ENCODE measurements around the gene NDNF. TPM values are rescaled to one million over a fixed set of nuclear protein-coding genes. Genes with fewer than 3 reads are reported as not detected.

NDNF gene
- total and polyA plus RNA-seq, 7 donors: 1.2 to 11.1 (median 3.8) TPM

DNA sequence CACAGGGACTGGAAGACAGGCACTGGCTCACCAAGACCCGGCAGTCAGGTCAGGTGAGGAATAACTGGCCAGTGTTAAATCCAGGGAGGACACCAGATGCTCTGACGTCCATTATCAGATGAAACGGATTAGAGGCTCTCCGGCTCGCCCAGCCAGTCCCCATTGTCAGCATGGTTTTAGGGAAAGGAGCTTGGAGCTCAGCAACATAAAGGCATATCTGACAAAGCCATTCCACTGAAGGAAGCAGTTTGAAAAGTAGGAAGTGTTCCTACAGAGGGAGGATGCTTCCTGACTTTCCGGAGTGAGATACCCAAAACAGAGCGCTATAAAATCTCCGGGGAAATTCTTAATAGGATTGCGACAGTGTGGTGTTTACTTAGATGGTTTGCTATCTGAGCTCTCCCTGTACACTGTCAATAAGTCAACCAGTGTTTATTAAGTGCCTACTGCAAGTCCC lies 14.8 kb downstream of the NDNF start:
- no peaks in the 10 kb centered on the region for H3K4me1 ChIP-seq
- WGBS, 2 donors: 39 to 48% methylated on average over 9 of the region's 9 CpGs
- H3K4me3 ChIP-seq: no peak overlapping the region
- intact Hi-C loops (cut with DNase I): no loop called here
- TF ChIP-seq POLR2AphosphoS5 (IDR thresholded peaks at IDR 0.05): no peak
- TF ChIP-seq POLR2A (IDR thresholded peaks at IDR 0.05): no peak
- no peak for TF ChIP-seq EP300 (IDR thresholded peaks at IDR 0.05)
- TF ChIP-seq, protein P1, sequence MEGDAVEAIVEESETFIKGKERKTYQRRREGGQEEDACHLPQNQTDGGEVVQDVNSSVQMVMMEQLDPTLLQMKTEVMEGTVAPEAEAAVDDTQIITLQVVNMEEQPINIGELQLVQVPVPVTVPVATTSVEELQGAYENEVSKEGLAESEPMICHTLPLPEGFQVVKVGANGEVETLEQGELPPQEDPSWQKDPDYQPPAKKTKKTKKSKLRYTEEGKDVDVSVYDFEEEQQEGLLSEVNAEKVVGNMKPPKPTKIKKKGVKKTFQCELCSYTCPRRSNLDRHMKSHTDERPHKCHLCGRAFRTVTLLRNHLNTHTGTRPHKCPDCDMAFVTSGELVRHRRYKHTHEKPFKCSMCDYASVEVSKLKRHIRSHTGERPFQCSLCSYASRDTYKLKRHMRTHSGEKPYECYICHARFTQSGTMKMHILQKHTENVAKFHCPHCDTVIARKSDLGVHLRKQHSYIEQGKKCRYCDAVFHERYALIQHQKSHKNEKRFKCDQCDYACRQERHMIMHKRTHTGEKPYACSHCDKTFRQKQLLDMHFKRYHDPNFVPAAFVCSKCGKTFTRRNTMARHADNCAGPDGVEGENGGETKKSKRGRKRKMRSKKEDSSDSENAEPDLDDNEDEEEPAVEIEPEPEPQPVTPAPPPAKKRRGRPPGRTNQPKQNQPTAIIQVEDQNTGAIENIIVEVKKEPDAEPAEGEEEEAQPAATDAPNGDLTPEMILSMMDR (IDR thresholded peaks at IDR 0.05): no peak
- DNase-seq: no peak
- no peaks in the 10 kb centered on the region for H3K27me3 ChIP-seq
- H3K27ac ChIP-seq: no peak overlapping the region
- H3K9me3 ChIP-seq: no peaks in the 10 kb centered on the region
- H3K36me3 ChIP-seq: no peaks in the 10 kb centered on the region

DNA sequence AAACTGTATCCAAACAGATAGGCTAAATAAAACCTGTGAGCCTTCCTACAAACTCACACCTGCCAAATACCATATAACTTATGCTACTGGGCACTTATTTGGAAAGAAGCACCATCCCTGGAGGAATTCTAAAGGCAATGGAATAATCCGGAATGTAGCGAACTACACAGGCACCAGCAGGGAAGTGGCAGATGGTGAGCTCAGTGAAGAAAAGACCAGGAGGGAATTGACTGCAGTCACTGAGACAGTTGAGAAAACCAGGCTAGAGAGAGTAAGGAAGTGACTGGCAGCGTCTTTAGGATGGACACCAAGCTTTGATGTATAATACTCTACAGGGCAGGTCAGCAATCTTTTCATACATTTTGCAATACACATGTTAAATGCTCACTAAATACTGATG lies 16.3 kb downstream of the NDNF start:
- Histone ChIP-seq H3K4me1 (no peaks in the 10 kb centered on the region), H3K4me3 (no peak overlapping the region), H3K27ac (no peak overlapping the region), H3K27me3 (no peaks in the 10 kb centered on the region), H3K36me3 (no peaks in the 10 kb centered on the region), H3K9me3 (no peaks in the 10 kb centered on the region)
- DNase-seq: no peak
- no peak for TF ChIP-seq POLR2A (IDR thresholded peaks at IDR 0.05)
- 88 to 93% methylated on average over 3 of the region's 3 CpGs for WGBS, 2 donors
- intact Hi-C loops (cut with DNase I): no loop called here

DNA sequence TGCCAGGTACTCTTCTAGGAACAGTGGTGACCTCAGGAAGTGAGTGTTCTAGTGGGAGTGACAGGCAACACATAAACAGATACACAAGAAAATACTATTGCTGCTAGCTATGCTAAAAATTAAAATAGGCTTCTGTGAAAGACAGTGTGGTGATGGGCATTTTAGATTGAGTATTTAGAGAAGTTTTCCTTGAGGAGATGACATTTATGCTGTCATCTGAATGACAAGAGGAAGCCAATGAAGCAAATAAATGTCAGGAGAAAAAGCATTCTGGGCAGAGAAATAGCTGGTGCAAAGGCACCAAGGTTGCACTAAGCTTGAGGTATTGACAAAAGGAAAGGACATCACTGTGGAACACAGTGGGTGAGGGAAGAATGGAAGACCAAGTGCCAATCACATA lies 18.0 kb downstream of the NDNF start:
- Histone ChIP-seq H3K4me3 (no peak overlapping the region), H3K27ac (no peak overlapping the region), H3K9me3 (no peaks in the 10 kb centered on the region), H3K27me3 (no peaks in the 10 kb centered on the region), H3K36me3 (no peaks in the 10 kb centered on the region), H3K4me1 (peaks cover 0 to 8% (median 0%) of the 10 kb centered on the region in 4 donors)
- TF ChIP-seq, protein P1 (IDR thresholded peaks at IDR 0.05): no peak
- TF ChIP-seq POLR2AphosphoS5 (IDR thresholded peaks at IDR 0.05) (no peak), EP300 (IDR thresholded peaks at IDR 0.05) (no peak), POLR2A (IDR thresholded peaks at IDR 0.05) (no peak)
- DNase-seq: no peak
- intact Hi-C loops (cut with DNase I): no loop called here

DNA sequence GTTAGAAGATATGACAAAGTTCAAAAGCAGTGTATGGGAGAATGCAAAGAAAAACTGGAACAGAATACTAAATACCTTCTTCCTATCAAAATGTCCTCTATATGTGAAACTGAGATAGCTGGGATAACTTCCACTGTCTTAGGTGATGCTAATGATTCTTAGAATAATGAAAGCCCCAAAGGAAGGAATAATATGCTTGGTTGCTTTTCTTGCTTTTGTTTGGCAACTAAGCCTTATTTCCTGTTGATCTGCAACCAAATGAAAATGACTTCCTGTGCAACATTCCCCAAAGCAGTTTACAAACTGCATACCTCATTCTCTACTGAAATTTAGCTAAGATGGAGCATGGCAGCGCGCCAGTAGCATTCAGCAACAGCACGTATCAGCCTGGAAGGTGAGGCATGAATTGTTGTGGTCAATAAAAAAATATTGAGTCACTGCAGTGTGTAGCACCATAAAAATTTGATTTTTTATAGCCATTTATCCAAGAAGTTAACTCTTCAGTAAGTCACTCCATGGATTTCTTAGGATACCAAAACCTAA lies 18.7 kb downstream of the NDNF start:
- H3K4me3 ChIP-seq: no peak overlapping the region
- no peak for DNase-seq
- TF ChIP-seq POLR2AphosphoS5 (IDR thresholded peaks at IDR 0.05) (no peak), POLR2A (IDR thresholded peaks at IDR 0.05) (no peak), EP300 (IDR thresholded peaks at IDR 0.05) (no peak)
- TF ChIP-seq, protein P1 (IDR thresholded peaks at IDR 0.05): no peak
- peaks cover 0 to 8% (median 0%) of the 10 kb centered on the region in 4 donors for H3K4me1 ChIP-seq
- no peaks in the 10 kb centered on the region for H3K27me3 ChIP-seq
- no peak overlapping the region for H3K27ac ChIP-seq
- H3K36me3 ChIP-seq: no peaks in the 10 kb centered on the region
- H3K9me3 ChIP-seq: no peaks in the 10 kb centered on the region
- intact Hi-C loops (cut with DNase I): no loop called here
- WGBS, 2 donors: 21 to 69% methylated on average over 3 of the region's 3 CpGs

DNA sequence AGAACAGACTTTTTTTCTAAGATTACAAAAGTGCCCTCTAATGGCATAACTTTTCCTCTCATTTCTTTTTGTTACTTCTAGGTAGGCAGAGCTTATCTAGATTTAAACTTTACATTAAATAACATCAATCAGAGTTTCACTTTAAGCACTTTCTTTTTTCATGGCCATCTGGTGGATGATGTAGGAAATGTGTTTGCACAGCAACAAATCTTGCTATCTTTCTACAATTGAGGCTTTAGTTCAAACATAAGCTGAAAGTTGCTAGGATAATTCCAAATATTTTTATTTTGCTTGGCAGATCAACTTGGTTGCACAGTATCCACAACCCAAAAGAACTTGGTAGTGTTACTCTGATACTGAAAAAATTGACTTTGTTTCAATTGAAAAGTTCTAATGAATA lies 22.0 kb downstream of the NDNF start:
- Histone ChIP-seq H3K27ac (no peak overlapping the region), H3K9me3 (no peaks in the 10 kb centered on the region), H3K4me1 (peaks cover 0 to 8% (median 0%) of the 10 kb centered on the region in 4 donors), H3K36me3 (no peaks in the 10 kb centered on the region), H3K27me3 (no peaks in the 10 kb centered on the region), H3K4me3 (no peak overlapping the region)
- intact Hi-C loops (cut with DNase I): no loop called here
- no peak for DNase-seq
- TF ChIP-seq, protein P1 (IDR thresholded peaks at IDR 0.05): peak in 2 of 4 experiments; percentile 17
- TF ChIP-seq POLR2A (IDR thresholded peaks at IDR 0.05): no peak

Data from sigmoid colon (tissue), 7 donors.